ENCODE results near the gene TOP3B. TPM values are rescaled to one million over a fixed set of nuclear protein-coding genes. Genes with fewer than 3 reads are reported as not detected.
A peak's percentile ranks its signal among the peaks of the same experiment; 100 is the strongest.

The TOP3B gene
- total RNA-seq, 4 donors from 2014 or later: 12.3 to 27.5 (median 20.4) TPM

DNA sequence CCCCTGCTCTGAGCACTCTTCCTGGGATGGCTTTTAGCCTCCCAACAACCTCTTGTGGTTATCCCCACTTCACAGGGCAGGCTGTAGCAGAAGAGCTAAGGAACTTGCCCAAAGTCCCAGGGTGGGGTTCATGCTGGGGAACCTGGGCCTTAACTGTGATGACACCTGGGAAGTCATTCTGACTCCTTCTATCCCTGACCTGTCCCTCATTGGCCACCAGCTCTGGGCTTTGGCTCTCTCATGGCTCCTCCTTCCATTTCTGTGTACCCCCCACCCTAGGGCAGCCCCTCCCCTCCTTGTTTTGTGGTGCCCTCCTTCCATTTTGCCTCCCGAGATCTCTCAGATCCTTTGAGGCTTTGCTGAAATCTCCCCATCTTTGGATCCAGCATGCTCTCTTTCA is 32.6 kb downstream of the TOP3B start:
- Histone ChIP-seq H3K36me3 (peaks cover 9 to 16% (median 12%) of the 10 kb centered on the region in 4 donors), H3K27ac (replicated peaks in 1 of 4) (peak overlapping the region; percentile 27 to 98 (median 74)), H3K4me3 (no peak overlapping the region), H3K4me1 (peaks cover 61 to 78% (median 73%) of the 10 kb centered on the region in 4 donors), H3K9me3 (no peaks in the 10 kb centered on the region), H3K27me3 (no peaks in the 10 kb centered on the region)
- TF ChIP-seq POLR2AphosphoS5 (IDR thresholded peaks at IDR 0.05): no peak
- TF ChIP-seq POLR2A (IDR thresholded peaks at IDR 0.05; ENCODE audit: low read depth): no peak
- no peak for TF ChIP-seq EP300 (IDR thresholded peaks at IDR 0.05)
- DNase-seq (ENCODE audit: extremely low spot score): no peak
- 94% methylated on average over 1 of the region's 1 CpG for WGBS
- intact Hi-C loops (cut with DNase I): no loop called here

DNA sequence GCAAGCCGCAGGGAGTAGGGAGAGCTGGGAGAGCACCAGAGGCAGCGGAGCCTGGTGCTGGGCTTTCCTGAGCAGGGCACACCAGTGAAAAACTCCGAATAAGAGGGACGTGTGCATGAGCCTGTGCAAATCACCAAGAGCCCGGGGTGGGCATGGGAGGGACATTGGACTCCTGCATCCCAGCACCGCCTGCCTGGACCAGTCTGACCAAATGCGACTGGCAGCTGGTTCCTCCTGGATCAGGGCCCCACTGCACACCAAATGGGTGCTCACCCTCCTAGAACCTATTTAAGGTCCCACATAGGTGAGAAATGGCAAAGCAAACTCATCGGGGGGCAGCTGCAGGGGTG is 33.0 kb downstream of the TOP3B start:
- DNase-seq (ENCODE audit: extremely low spot score): no peak
- Histone ChIP-seq H3K27me3 (no peaks in the 10 kb centered on the region), H3K27ac (replicated peaks in 1 of 4) (peak overlapping the region; percentile 27 to 98 (median 74)), H3K36me3 (peaks cover 12 to 21% (median 16%) of the 10 kb centered on the region in 4 donors), H3K4me1 (peaks cover 62 to 82% (median 75%) of the 10 kb centered on the region in 4 donors), H3K9me3 (no peaks in the 10 kb centered on the region), H3K4me3 (peak overlapping the region in 1 of 4 donors; percentile 6)
- WGBS: 76% methylated on average over 8 of the region's 8 CpGs
- intact Hi-C loops (cut with DNase I): no loop called here
- TF ChIP-seq EP300 (IDR thresholded peaks at IDR 0.05) (no peak), POLR2AphosphoS5 (IDR thresholded peaks at IDR 0.05) (no peak), POLR2A (IDR thresholded peaks at IDR 0.05; ENCODE audit: low read depth) (no peak)

DNA sequence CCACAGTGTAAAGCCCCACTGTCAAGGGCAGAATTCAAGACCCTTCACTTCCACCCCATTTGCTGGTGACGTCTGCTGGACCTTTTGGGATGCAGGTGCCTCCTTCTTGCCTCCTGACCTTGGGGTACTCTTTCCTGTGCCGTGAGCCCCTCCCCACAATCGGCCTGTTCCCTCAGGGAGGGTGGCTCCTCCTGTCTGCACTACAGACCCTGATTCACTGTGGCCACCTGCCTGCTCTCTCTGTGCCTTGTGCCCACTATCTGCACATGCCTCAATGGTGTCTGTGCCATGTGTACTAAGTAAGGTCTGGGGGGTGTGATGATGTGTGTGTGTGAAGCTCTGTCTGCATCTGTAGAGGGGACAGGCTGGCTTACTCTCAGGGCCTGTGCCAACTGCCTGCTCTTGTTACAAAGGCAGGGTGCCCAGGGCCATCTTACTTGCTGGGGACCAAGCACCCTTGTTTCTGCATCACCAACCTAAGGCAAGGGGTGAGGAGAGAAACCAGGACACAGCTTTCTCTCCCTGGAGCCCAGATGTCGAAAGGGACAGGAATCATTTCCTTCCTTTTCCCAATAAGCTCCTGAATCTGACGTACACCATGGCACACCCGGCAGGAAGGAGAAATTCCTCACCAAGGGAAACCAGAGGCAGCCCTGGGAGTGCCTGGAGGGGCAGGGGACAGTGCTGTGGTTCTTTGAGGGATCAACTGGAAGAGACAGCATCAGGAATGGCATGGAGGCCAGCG is 33.6 kb downstream of the TOP3B start:
- Histone ChIP-seq H3K4me1 (peaks cover 67 to 87% (median 80%) of the 10 kb centered on the region in 4 donors), H3K27me3 (no peaks in the 10 kb centered on the region), H3K36me3 (peaks cover 13 to 26% (median 22%) of the 10 kb centered on the region in 4 donors), H3K9me3 (no peaks in the 10 kb centered on the region), H3K27ac (replicated peaks in 1 of 4) (peak overlapping the region; percentile 27 to 98 (median 74)), H3K4me3 (peak overlapping the region in 1 of 4 donors; percentile 6)
- no peak for TF ChIP-seq EP300 (IDR thresholded peaks at IDR 0.05)
- no peak for TF ChIP-seq POLR2AphosphoS5 (IDR thresholded peaks at IDR 0.05)
- TF ChIP-seq, protein P1, sequence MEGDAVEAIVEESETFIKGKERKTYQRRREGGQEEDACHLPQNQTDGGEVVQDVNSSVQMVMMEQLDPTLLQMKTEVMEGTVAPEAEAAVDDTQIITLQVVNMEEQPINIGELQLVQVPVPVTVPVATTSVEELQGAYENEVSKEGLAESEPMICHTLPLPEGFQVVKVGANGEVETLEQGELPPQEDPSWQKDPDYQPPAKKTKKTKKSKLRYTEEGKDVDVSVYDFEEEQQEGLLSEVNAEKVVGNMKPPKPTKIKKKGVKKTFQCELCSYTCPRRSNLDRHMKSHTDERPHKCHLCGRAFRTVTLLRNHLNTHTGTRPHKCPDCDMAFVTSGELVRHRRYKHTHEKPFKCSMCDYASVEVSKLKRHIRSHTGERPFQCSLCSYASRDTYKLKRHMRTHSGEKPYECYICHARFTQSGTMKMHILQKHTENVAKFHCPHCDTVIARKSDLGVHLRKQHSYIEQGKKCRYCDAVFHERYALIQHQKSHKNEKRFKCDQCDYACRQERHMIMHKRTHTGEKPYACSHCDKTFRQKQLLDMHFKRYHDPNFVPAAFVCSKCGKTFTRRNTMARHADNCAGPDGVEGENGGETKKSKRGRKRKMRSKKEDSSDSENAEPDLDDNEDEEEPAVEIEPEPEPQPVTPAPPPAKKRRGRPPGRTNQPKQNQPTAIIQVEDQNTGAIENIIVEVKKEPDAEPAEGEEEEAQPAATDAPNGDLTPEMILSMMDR (IDR thresholded peaks at IDR 0.05): no peak
- intact Hi-C loops (cut with DNase I): no loop called here
- no peak for DNase-seq (ENCODE audit: extremely low spot score)
- 80% methylated on average over 7 of the region's 7 CpGs for WGBS

DNA sequence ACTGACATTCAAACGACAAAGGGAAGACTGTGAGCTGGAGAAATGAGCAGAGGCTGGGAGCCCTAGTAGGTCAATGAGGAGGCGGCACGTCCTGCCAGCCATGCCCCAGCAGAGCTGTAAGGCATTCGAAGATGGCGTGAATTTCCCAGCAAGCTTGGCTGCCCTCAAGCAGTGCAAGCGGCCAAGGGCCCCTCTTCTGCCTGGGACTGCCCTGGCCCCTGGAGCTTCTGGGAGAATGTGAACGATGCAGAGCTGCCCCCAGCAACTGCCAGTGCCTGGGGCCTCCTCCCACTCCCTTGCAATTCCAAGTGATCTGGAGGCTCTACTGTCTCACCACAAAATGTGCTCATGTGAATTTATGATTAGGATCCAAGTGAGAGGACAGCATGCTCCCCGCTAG is 34.2 kb downstream of the TOP3B start:
- WGBS: 76% methylated on average over 7 of the region's 8 CpGs
- no peaks in the 10 kb centered on the region for H3K27me3 ChIP-seq
- H3K4me3 ChIP-seq: no peak overlapping the region
- intact Hi-C loops (cut with DNase I): no loop called here
- peaks cover 13 to 30% (median 25%) of the 10 kb centered on the region in 4 donors for H3K36me3 ChIP-seq
- TF ChIP-seq, protein P1 (IDR thresholded peaks at IDR 0.05): no peak
- no peak for TF ChIP-seq EP300 (IDR thresholded peaks at IDR 0.05)
- no peak for TF ChIP-seq POLR2AphosphoS5 (IDR thresholded peaks at IDR 0.05)
- no peak for TF ChIP-seq POLR2A (IDR thresholded peaks at IDR 0.05; ENCODE audit: low read depth)
- H3K27ac ChIP-seq (replicated peaks in 1 of 4): peak overlapping the region; percentile 69 to 98 (median 74)
- H3K4me1 ChIP-seq: peaks cover 73 to 93% (median 86%) of the 10 kb centered on the region in 4 donors
- no peak for DNase-seq (ENCODE audit: extremely low spot score)
- no peaks in the 10 kb centered on the region for H3K9me3 ChIP-seq

DNA sequence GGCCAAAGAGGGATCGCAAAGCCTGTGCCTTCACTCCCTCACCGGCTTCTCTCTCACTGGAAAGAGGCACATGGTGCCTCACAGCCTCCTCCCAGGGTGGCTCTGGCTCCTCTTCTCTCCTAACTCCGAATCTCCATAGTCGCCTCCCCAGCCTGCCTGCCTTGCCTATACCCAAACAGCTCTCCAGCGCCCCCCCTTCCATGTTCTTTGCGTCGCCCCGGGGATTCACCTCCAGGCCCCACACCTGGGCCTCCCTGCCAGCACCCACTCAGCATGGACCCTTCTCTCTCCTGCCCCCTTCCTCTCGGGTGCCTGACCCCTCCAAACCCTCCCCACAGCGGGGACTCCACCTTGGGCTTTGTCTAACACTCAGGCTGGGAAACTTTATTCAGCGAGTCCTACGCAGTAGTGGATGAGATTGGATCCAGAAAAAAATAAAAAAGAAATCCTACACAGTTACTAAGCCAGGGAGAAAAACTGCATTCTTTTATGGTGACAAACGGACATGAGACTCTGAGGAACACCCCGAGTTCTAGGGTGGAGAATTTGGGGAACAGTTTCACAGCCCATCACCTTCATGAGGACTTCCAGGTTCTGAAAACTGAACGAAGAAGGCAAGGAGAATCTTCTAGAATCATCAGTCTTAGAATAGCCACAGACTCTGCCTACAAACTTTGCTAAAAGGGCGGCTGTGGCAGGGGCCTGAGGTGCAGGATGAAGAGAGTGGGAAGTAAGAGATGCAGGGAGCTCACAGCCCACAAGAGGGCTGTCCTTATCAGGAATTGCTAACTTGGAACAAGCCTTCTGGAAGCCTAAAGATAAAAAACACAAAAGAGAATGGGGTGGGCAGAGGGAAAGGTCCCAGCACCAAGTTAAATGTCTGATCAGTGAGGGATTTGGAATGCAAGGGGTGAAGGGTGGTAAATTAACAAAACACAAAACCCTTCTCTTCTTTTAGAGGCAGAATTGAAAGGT is 35.3 kb downstream of the TOP3B start:
- TF ChIP-seq POLR2AphosphoS5 (IDR thresholded peaks at IDR 0.05): peak in 1 of 2 donors; percentile 12
- TF ChIP-seq EP300 (IDR thresholded peaks at IDR 0.05): no peak
- TF ChIP-seq, protein P1 (IDR thresholded peaks at IDR 0.05): peak; percentile 38 to 53 (median 51)
- intact Hi-C loops (cut with DNase I): no loop called here
- H3K27me3 ChIP-seq: no peaks in the 10 kb centered on the region
- 64% methylated on average over 16 of the region's 16 CpGs for WGBS
- H3K27ac ChIP-seq (replicated peaks in 1 of 4): peak overlapping the region; percentile 69 to 98 (median 74)
- no peak for DNase-seq (ENCODE audit: extremely low spot score)
- peaks cover 13 to 30% (median 25%) of the 10 kb centered on the region in 4 donors for H3K36me3 ChIP-seq
- H3K9me3 ChIP-seq: no peaks in the 10 kb centered on the region
- H3K4me1 ChIP-seq: peaks cover 79 to 97% (median 91%) of the 10 kb centered on the region in 4 donors
- no peak overlapping the region for H3K4me3 ChIP-seq

All from esophagus muscularis mucosa (tissue), 4 donors.